ENCODE results near the gene CRYBA2. TPM values are rescaled to one million over a fixed set of nuclear protein-coding genes. Genes with fewer than 3 reads are reported as not detected.

The CRYBA2 gene
- polyA plus RNA-seq, 1 donor from 2014 or later: not detected

DNA sequence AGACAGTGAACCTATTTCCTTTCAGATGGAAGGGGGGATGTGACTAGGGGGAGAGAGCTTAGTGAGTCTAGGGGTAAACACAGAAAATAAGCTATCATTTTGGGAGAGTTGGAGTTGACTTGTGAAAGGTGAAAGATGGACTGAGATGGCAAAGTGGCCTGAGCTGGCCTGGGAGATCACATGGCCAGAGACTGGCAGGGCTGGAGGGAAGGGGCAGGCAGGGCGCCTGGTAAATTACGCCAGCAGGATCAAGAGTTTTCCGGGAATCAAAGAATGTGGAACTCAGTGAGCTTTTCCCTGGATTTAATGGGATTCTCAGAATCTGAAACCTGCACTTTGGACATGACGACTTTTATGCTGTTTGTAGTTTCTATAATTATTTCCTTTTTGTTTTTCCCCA, 48.9 kb upstream of the CRYBA2 start:
- no peak for TF ChIP-seq MXI1 (conservative IDR thresholded peaks at IDR 0.05; ENCODE audit: poor library complexity, severe bottlenecking)
- TF ChIP-seq TAF1 (IDR thresholded peaks at IDR 0.05; ENCODE audit: low read depth): no peak
- no peak for TF ChIP-seq EP300 (conservative IDR thresholded peaks at IDR 0.05; ENCODE audit: poor library complexity, severe bottlenecking)
- no peak for TF ChIP-seq EZH2 (IDR thresholded peaks at IDR 0.05; ENCODE audit: borderline replicate concordance, insufficient read depth, low read length, poor library complexity, severe bottlenecking)
- no peak for TF ChIP-seq RAD21 (conservative IDR thresholded peaks at IDR 0.05)
- TF ChIP-seq, protein P1, sequence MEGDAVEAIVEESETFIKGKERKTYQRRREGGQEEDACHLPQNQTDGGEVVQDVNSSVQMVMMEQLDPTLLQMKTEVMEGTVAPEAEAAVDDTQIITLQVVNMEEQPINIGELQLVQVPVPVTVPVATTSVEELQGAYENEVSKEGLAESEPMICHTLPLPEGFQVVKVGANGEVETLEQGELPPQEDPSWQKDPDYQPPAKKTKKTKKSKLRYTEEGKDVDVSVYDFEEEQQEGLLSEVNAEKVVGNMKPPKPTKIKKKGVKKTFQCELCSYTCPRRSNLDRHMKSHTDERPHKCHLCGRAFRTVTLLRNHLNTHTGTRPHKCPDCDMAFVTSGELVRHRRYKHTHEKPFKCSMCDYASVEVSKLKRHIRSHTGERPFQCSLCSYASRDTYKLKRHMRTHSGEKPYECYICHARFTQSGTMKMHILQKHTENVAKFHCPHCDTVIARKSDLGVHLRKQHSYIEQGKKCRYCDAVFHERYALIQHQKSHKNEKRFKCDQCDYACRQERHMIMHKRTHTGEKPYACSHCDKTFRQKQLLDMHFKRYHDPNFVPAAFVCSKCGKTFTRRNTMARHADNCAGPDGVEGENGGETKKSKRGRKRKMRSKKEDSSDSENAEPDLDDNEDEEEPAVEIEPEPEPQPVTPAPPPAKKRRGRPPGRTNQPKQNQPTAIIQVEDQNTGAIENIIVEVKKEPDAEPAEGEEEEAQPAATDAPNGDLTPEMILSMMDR (IDR thresholded peaks at IDR 0.05; ENCODE audit: poor library complexity, severe bottlenecking): no peak
- TF ChIP-seq, protein P2, sequence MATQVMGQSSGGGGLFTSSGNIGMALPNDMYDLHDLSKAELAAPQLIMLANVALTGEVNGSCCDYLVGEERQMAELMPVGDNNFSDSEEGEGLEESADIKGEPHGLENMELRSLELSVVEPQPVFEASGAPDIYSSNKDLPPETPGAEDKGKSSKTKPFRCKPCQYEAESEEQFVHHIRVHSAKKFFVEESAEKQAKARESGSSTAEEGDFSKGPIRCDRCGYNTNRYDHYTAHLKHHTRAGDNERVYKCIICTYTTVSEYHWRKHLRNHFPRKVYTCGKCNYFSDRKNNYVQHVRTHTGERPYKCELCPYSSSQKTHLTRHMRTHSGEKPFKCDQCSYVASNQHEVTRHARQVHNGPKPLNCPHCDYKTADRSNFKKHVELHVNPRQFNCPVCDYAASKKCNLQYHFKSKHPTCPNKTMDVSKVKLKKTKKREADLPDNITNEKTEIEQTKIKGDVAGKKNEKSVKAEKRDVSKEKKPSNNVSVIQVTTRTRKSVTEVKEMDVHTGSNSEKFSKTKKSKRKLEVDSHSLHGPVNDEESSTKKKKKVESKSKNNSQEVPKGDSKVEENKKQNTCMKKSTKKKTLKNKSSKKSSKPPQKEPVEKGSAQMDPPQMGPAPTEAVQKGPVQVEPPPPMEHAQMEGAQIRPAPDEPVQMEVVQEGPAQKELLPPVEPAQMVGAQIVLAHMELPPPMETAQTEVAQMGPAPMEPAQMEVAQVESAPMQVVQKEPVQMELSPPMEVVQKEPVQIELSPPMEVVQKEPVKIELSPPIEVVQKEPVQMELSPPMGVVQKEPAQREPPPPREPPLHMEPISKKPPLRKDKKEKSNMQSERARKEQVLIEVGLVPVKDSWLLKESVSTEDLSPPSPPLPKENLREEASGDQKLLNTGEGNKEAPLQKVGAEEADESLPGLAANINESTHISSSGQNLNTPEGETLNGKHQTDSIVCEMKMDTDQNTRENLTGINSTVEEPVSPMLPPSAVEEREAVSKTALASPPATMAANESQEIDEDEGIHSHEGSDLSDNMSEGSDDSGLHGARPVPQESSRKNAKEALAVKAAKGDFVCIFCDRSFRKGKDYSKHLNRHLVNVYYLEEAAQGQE (IDR thresholded peaks at IDR 0.05; ENCODE audit: borderline replicate concordance): no peak
- no peak for TF ChIP-seq SMC3 (conservative IDR thresholded peaks at IDR 0.05; ENCODE audit: poor library complexity)
- no peak for TF ChIP-seq POLR2AphosphoS5 (IDR thresholded peaks at IDR 0.05)
- no peak overlapping the region for H3K4me2 ChIP-seq (ENCODE audit: low read length)
- no peaks in the 10 kb centered on the region for H4K20me1 ChIP-seq (ENCODE audit: insufficient read depth)
- H3F3A ChIP-seq (ENCODE audit: insufficient read depth, low read length, poor library complexity, severe bottlenecking): no peaks in the 10 kb centered on the region
- no peaks in the 10 kb centered on the region for H3K79me2 ChIP-seq (replicated peaks; ENCODE audit: insufficient read depth, low read length)
- no peak overlapping the region for H2AFZ ChIP-seq (ENCODE audit: low read depth, low read length)
- no peaks in the 10 kb centered on the region for H3K36me3 ChIP-seq (ENCODE audit: insufficient read depth, low read length)
- no peaks in the 10 kb centered on the region for H3K9me2 ChIP-seq (ENCODE audit: insufficient read depth, low read length)
- no peak overlapping the region for H3K27ac ChIP-seq (ENCODE audit: low read length)
- H3K4me3 ChIP-seq (ENCODE audit: low read length): no peak overlapping the region
- H3K9me3 ChIP-seq (ENCODE audit: low read length): no peaks in the 10 kb centered on the region
- peaks cover 42% of the 10 kb centered on the region for H3K27me3 ChIP-seq (ENCODE audit: insufficient read depth, low read depth, low read length)
- no peak overlapping the region for H3K9ac ChIP-seq (ENCODE audit: low read length)

DNA sequence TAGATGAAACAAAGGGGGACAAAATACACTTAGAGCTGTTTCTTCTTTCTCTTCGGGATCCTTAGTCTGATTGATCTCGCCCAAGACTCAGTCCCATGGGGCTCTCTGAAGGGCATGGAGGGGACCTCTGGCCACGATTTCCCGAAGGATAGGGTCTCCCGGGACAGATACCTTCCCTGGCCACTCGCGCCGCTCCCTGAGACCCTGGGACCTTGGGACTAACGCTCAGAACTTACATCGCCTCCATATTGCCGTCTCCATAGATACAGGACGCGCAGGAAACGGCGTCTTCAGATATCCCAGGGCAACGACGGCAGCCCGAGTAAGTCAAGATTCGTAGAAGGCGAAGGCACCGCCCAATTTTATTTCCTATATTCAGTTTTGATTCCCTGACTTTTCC, 48.0 kb upstream of the CRYBA2 start, which contains the start of gene CFAP65:
CFAP65 (minus strand) TSS at position 265 of the 400 bp plus-strand sequence. CDS start 2,468 bp downstream, outside the sequence.
- Histone ChIP-seq H2AFZ (ENCODE audit: low read depth, low read length) (peak within 1 kb of the TSS; percentile 11), H3K27me3 (ENCODE audit: insufficient read depth, low read depth, low read length) (peaks cover 33% of the 10 kb centered on the region), H3K9ac (ENCODE audit: low read length) (peak within 1 kb of the TSS; percentile 18), H3K9me2 (ENCODE audit: insufficient read depth, low read length) (no peaks in the 10 kb centered on the region), H3K36me3 (ENCODE audit: insufficient read depth, low read length) (no peaks in the 10 kb centered on the region), H3F3A (ENCODE audit: insufficient read depth, low read length, poor library complexity, severe bottlenecking) (no peaks in the 10 kb centered on the region), H3K27ac (ENCODE audit: low read length) (no peak within 1 kb of the TSS), H3K9me3 (ENCODE audit: low read length) (no peaks in the 10 kb centered on the region), H3K4me2 (ENCODE audit: low read length) (peak within 1 kb of the TSS; percentile 65), H4K20me1 (ENCODE audit: insufficient read depth) (no peaks in the 10 kb centered on the region), H3K4me3 (ENCODE audit: low read length) (peak within 1 kb of the TSS; percentile 71), H3K79me2 (replicated peaks; ENCODE audit: insufficient read depth, low read length) (no peaks in the 10 kb centered on the region)
- TF ChIP-seq EP300 (conservative IDR thresholded peaks at IDR 0.05; ENCODE audit: poor library complexity, severe bottlenecking): no peak
- TF ChIP-seq MXI1 (conservative IDR thresholded peaks at IDR 0.05; ENCODE audit: poor library complexity, severe bottlenecking): peak; percentile 92

All from neural cell (in vitro differentiated cells).